LNCaP clone FGC (cell line): ENCODE data around the gene FRMD1.

ENCODE experiments used
- DNase-seq: peaks from one replicate; pipeline ENCODE4 v3.0.0-alpha.2; 2011; ENCODE audit warnings: low read depth
- H3K4me3 ChIP-seq: 2 replicates; pipeline ENCODE4 v1.5.1; 2011; ENCODE audit warnings: mild to moderate bottlenecking, low read depth, low read length, control low read depth
- TF ChIP-seq, protein P1 (sequence below): IDR thresholded peaks from 2 replicates; pipeline ENCODE4 v1.5.1; 2012; ENCODE audit warnings: mild to moderate bottlenecking; ENCODE audit not compliant: control insufficient read depth, insufficient read depth; ENCODE audit errors: extremely low read depth

FRMD1 gene

DNA sequence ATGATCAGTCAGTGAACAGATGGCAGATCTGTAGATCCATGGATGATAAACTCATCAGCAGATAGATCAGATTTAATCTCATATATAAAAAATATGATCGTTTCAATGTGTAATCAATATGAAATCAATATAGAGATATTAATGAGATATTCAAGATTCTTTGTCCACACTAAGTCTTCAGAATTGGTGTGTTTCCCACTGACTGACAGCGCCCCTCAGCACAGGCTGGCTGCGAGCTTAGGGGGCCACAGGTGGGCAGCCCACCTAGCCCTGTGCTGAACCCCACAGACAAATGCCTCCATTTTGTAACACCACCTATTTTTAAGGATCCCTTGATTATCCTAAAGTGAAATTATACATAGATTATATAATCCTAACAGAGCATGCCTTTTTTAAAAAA, 32.3 kb downstream of the FRMD1 start:
- TF ChIP-seq, protein P1, sequence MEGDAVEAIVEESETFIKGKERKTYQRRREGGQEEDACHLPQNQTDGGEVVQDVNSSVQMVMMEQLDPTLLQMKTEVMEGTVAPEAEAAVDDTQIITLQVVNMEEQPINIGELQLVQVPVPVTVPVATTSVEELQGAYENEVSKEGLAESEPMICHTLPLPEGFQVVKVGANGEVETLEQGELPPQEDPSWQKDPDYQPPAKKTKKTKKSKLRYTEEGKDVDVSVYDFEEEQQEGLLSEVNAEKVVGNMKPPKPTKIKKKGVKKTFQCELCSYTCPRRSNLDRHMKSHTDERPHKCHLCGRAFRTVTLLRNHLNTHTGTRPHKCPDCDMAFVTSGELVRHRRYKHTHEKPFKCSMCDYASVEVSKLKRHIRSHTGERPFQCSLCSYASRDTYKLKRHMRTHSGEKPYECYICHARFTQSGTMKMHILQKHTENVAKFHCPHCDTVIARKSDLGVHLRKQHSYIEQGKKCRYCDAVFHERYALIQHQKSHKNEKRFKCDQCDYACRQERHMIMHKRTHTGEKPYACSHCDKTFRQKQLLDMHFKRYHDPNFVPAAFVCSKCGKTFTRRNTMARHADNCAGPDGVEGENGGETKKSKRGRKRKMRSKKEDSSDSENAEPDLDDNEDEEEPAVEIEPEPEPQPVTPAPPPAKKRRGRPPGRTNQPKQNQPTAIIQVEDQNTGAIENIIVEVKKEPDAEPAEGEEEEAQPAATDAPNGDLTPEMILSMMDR, result no peak
- no peak overlapping the region for H3K4me3 ChIP-seq
- DNase-seq, result no peak

- DNase-seq, result no peak
- H3K4me3 ChIP-seq, result no peak overlapping the region
- TF ChIP-seq, protein P1, result no peak
Measured at GRCh38 chr6:168045706-168046620, 33.0 kb downstream of the FRMD1 start.

- DNase-seq, result no peak
- H3K4me3 ChIP-seq, result no peak overlapping the region
- TF ChIP-seq, protein P1, result 0 out of 2 replicates have a peak, but pooled peaks have one; percentile 9
Measured at GRCh38 chr6:168045141-168045691, 33.8 kb downstream of the FRMD1 start.

DNA sequence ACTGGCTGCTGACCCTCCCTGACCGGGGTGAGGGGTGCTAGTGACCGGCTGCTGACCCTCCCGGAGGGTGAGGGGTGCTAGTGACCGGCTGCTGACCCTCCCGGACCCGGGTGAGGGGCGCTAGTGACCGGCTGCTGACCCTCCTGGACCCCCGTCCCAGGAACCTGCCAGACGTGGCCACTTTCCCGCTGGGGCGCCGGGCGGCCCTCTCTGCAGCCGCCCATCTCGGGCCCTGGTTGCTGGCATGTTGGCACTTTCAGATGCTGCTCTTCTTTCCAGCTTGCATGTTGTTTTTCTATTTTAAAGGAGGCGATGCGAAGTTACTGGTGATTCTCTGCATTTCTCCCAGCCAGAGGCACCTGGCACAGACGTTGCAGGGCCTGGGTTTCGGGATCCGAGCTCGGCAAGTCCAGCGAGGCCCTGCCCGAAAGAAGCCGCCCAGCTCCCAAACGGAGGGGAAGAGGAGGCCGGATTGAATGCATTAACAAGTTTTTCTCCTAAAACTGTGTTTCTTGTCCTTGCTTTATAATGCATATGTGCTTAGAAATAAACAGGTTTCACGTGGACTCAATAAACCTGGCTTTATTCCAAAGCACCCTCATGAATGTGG, 34.4 kb downstream of the FRMD1 start:
- no peak for DNase-seq
- TF ChIP-seq, protein P1, result no peak
- no peak overlapping the region for H3K4me3 ChIP-seq

GRCh38 chr6:168043848-168044415, 35.1 kb downstream of the FRMD1 start:
- no peak overlapping the region for H3K4me3 ChIP-seq
- TF ChIP-seq, protein P1, result no peak
- no peak for DNase-seq

DNA sequence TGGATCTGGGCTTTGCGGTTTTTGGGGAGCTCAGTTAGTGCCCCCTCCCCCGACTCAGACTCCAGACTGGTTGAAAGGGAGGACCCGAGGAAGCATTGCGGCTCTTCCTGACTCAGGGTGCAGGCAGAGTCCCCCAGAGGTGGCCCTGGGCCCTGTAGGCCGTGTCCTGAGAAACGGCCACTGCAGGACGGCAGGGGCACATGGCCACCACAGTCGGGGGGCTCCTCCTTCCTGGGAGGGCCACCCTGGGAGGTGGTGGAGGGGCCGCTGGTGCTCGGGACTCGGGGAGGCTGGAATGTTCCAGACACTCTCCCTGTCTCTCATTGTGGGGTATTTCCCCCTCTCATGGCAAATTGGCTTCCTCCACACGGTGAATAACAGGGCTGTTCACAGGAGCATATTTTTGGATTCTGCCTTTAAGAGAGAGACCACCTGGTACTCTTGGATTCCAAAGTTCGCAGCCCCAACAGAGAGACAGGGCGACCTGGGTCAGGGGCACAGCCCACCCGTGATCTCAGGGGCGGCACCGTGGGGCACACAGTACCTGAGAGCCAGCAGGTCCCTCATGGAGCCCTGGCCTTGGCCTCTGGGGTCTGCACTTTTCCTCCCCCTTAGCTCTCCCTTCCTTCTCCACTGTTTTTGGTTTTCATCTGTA, 35.7 kb downstream of the FRMD1 start:
- TF ChIP-seq, protein P1, result no peak
- H3K4me3 ChIP-seq, result no peak overlapping the region
- DNase-seq, result no peak
